GM18517 (cell line): ENCODE measurements around the gene MYF5.

Experiments
- ATAC-seq: cut with Tn5 transposase; IDR thresholded peaks from one replicate; pipeline ENCODE4 v1.9.1; 2021; ENCODE audit warnings: mild to moderate bottlenecking, moderate library complexity; ENCODE audit not compliant: unreplicated experiment

The MYF5 gene

DNA sequence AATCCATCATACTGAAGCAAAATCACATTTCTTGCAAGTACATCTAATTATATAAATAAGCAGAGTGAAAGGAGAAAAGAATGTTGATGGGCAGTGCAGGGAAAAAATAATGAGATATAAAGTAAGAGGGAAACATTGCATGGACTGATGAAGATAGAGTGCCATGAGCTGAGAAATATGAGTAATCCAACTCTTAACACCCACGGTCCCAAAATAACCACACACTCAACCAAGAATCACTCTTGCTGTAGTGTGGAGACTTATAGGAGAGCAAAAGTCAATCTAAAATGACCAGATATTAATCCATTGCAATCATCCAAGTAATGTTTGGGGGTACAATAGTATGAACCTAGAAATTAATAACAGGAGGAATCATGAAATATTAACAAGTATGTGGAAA lies 40.2 kb downstream of the MYF5 start:
- peak; percentile 85 for ATAC-seq

GRCh38 chr12:80761838-80762237 lies 45.1 kb downstream of the MYF5 start:
- ATAC-seq = no peak

GRCh38 chr12:80763874-80764273 lies 47.2 kb downstream of the MYF5 start:
- ATAC-seq = peak; percentile 35

GRCh38 chr12:80766210-80766609 lies 49.5 kb downstream of the MYF5 start:
- no peak for ATAC-seq

- ATAC-seq = peak; percentile 93
Observed at GRCh38 chr12:80766897-80767296, 50.2 kb downstream of the MYF5 start.
